Activated CD4-positive, CD25-positive, alpha-beta regulatory T cell treated with anti-CD3 and anti-CD28 coated beads, Interleukin-2, amount 50 U/mL, for 16 hours (primary cell): ENCODE results near the gene ATP6AP1.

Experiments
- DNase-seq: peaks from one replicate; pipeline ENCODE4 v3.0.0-alpha.2; 2020; ENCODE audit warnings: low read depth, low spot score

The ATP6AP1 gene

GRCh38 chrX:154430479-154430878 lies 2.0 kb downstream of the ATP6AP1 start:
- no peak for DNase-seq

DNA sequence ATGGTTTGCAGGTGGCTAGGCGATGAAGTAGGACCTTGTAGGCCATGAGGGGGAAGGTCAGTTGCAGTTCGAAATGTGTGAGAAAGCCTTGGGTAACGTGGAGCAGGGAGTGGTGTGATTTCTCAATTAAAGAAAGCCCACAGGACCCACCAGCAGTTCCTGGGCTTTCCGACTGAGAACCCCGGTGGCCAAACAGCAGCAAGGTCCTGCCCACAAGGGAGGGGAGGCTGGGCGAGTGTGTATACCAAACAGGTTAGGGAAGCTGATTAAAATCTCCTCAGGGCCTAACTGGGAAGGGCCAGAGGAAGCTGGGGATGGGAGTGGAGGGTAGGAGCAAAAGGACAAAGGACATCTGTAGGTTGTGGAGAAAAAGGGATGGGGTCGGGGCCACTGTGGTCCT lies 2.4 kb downstream of the ATP6AP1 start:
- no peak for DNase-seq

DNA sequence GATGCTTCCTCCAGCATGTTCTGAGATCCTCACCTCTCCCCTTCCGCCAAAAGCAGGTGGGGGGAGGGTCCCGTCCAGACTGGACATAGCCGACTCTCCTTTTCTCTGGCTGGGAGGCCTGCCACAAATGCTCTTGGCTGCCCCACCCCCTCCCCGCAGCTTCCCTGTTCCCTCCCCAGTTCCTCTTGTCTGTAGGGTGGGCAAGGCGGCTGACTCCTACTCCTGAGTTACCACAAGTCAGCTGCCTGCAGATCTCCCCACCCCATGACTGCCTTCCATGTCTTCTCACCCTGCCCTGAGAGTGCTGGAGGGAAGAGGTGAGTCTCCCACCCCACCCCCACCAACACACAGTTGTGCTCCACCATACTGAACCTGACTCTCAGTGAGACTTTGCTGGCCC lies 2.9 kb downstream of the ATP6AP1 start:
- DNase-seq = no peak

- DNase-seq = no peak
These were observed 3.7 kb downstream of the ATP6AP1 start for GRCh38 chrX:154432210-154432609.

DNA sequence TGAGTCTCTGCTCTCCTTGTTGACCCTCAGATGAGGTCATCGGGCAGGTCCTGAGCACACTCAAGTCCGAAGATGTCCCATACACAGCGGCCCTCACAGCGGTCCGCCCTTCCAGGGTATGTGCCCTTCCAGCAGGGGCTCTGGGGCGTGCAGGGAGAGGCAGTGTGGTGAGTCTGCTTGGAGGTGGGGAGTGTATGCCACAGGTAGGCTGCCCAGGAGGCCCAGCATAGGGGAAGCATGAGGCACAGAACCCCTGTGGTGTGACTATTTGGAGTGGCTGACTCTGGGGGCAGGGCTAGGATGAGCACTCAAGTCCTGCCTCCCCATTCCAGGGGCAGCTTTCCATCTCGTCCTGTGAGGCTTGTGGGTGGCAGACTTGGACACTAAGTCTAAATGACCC lies 5.1 kb downstream of the ATP6AP1 start:
- no peak for DNase-seq

- DNase-seq = no peak
These were observed 6.1 kb downstream of the ATP6AP1 start for GRCh38 chrX:154434394-154435168.

- no peak for DNase-seq
These were observed 6.8 kb downstream of the ATP6AP1 start for GRCh38 chrX:154435171-154435733.

DNA sequence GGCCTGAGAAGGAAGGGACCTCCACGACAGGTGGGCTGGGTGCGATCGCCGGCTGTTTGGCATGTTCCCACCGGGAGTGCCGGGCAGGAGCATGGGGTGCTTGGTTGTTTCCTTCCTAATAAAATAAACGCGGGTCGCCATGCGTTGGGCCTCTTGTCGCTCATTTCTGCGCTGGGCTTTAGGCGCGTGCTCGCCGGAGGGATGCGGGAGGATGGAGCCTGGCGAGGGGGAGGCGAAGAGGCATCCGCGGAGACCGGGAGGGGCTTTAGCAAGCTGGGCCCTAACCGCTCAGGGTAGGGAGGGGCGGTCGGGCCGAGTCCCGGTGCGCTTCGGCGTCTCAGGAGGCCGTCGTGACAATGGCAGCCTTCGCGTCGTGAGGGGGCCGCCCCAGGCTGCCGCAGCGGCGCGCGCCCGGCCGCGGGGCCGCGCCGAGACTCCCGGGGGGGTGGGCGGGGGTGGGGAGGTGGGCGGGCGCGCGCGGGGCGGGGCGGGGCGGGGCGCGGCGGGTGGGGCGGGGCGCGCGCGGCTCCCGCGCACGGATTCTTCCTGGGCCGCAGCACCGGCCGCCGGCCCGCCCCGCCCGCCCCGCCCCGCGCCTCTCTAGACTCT lies 8.0 kb downstream of the ATP6AP1 start:
- peak; percentile 33 for DNase-seq

DNA sequence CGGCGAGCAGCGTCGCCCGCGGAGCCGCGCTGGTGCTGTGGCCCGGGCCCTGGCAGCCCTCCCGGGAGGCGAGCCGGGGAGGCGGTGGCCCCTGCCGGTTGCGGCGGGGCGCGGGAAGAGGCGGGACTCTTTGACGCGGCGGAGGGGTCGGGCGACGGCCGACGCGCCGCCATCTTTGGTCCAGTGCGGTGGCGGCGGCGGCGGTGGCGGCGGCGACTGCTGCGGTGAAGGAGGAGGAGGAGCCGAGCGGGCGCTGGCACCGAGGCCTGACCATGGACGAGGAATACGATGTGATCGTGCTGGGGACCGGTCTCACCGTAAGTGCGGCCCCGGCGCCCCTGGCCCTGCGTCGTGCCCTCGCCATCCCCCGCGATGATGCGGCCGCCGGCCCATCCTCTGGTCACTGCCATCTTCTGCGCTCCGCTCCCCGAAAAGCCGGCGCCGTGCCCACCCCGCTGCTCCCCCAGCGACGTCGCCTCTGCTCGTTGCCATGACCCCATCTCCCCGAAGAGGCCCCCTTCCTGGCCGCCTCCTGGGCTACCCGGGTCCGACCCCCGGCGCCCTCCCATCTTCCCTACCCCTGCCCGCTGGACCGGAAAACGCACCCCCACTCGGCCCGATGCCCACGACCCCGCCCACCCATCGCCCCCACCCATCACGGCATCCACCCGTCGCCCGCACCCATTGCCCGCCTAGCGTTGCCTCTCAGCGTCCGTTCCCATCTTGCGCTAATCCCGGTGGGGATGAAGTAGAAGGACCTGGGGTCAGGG lies 8.7 kb downstream of the ATP6AP1 start, which contains the start of gene GDI1:
Gene GDI1, plus strand, starts transcription at position 172 of the 770 bp plus-strand sequence. Its CDS starts 101 bp downstream, at position 273.
- peak; percentile 17 for DNase-seq

DNA sequence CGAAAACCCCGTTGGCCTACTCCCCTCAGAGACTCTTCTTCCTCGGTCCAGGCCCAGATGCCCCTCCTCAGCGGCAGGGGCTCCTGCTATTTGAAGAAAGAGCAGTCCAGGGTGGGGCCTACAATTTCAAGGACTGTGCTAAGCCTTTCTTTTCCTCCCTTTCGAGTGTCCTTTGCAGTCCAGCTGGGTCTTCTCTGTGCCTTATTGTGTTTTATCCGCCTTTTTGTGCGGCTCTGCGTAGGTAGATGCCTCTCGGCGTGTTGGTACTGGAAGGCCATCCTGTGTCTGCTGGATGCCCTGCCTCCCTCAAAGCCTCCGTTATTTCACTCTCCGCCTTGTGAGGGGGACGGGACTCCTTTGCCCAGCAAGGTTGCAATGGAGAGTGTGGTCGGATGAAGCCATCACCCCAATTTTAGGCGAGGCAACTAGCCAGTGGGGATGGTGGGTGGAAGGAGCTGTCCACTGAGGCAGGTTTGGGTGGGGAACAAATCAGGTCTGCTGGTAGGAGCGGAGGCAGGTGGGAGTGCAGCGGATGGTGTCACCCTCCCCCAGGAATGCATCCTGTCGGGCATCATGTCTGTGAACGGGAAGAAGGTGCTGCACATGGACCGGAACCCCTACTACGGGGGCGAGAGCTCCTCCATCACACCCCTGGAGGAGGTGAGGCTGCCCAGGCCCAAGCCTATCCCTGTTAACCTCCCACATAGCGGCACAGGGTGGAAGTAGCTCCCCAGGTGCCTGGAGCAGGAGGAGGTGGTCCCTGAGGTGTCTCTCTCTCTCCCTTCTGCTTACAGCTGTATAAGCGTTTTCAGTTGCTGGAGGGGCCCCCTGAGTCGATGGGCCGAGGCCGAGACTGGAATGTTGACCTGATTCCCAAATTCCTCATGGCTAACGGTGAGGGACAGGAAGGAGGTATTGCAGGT lies 9.8 kb downstream of the ATP6AP1 start:
- no peak for DNase-seq

GRCh38 chrX:154439841-154440240 lies 11.4 kb downstream of the ATP6AP1 start:
- DNase-seq = no peak

DNA sequence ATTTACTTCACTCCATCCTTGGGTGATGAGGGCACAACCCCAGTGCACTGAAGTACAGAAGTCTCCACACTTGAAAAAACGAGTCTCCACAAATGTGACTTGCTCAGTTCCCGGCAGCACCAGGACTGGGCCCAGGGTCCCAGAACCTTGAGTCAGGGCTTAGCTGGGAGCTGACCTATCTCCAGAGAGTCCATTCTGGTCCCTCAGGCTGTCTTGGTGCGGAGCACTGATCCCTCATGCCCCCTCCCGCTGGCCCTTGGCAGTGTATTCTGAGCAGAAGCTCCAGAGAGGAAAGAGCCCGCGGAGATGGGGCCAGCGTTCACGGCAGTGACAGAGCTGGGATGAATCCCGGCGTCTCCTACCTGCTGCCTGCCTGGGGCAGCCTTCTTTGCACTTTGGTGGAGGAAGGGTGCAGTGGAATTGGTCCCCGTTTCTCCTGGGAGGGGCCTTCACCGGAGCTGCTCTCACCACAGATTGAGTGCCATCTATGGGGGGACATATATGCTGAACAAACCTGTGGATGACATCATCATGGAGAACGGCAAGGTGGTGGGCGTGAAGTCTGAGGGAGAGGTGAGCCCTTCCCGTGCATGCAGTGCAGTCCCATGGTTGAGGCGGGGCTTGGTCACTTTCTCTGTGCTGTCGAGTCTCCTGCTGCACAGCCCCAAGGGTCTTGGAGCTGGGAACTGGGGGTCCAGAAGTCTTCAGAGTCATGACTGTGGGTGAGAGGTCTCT lies 12.3 kb downstream of the ATP6AP1 start:
- DNase-seq = no peak

DNA sequence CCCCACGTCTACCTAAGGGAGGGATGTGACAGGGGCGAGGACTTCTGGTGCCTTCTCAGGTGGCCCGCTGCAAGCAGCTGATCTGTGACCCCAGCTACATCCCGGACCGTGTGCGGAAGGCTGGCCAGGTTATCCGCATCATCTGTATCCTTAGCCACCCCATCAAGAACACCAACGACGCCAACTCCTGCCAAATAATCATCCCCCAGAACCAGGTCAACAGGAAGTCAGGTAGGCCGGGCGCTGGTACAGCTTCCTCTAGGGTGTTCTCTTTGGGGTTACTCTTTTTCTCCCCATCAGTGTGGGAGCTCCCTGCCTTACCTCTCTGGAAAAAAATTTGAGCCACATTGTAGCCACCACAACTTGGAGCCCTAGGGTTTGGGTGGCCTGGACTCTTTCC lies 13.1 kb downstream of the ATP6AP1 start:
- no peak for DNase-seq

GRCh38 chrX:154441984-154442707 lies 13.7 kb downstream of the ATP6AP1 start:
- no peak for DNase-seq

- DNase-seq = no peak
These were observed 15.0 kb downstream of the ATP6AP1 start for GRCh38 chrX:154443479-154443910.

DNA sequence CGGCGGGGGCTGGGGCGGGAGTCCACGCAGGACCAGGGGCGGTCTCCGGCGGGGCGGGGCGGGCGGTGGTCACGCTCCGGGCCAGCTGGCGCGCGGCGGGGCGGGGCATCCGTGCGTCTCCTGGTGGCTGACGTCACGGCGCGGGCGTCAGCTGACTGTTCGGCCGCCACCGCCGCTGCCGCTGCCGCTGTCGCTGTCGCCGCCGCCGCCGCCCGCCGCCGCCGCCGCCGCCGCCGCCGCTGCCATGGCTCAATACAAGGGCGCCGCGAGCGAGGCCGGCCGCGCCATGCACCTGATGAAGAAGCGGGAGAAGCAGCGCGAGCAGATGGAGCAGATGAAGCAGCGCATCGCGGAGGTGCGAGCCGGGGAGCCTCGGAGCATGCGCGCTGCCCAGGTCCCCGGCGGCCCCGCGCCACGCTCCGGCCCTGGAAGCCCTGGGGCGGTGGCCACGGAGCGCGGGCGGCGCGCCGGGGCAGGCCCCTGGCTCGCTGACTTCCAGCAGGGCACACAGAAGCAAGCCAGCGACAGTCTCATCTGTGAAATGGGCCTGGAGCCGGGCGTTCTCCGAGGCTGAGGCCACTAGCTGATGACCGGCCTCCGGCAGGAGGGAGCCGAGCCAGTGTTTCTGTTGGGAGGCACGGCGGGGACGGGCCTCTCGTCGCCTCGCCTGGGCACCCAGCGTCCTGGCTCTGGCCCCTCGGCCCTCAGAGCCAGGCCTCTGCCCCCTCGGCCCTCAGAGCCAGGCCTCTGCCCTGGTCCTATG lies 15.7 kb downstream of the ATP6AP1 start, which contains the start of gene FAM50A:
Gene FAM50A, plus strand, starts transcription at position 150 of the 763 bp plus-strand sequence. Its CDS starts 95 bp downstream, at position 245.
- DNase-seq = peak; percentile 32

DNA sequence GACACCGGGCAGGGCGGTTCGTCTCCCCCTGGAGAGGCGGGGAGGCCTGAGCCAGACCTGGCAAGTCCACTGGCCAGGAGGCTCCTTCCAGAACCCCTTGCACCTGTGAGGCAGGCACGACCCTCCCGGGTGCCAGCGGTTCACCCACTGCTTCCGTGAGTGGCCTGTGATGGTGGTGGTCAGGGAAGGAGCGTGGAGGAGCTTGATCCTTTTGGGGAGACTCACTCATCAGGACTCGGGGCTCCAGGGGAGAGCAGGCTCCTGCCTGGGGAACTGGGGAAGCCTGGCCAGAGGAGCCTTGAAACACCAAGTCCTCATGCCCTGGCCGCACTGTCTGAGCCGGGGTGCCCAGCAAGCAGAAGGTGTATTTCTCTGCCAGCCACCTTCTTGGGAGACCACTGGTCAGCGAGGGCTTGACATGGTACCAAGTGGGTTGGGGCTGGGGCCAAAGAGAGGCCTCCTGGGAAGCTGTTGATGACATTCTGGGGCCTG lies 16.3 kb downstream of the ATP6AP1 start:
- no peak for DNase-seq

DNA sequence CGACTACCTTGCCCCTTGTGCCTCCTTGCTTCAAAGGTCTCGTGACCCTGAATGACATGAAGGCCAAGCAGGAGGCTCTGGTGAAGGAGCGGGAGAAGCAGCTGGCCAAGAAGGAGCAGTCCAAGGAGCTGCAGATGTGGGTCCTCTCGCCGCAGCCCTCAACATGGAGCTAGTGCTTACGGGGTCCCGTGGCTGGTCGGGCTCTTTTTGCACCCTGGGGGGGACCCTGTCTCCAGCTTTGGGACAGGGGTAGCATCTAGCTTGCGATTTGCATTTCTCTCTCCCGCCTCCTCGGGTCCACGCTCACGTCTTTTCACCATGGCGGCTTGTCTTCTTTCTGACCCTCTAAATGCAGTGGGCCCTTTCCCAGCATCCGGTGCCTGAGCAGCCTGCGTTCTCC lies 17.3 kb downstream of the ATP6AP1 start:
- no peak for DNase-seq

GRCh38 chrX:154446430-154446829 lies 18.0 kb downstream of the ATP6AP1 start:
- DNase-seq = no peak
